Lung (tissue), 12 donors: ENCODE measurements around the gene VPS16. TPM values are rescaled to one million over a fixed set of nuclear protein-coding genes. Genes with fewer than 3 reads are reported as not detected.

Experiments used
- ATAC-seq: fragments of 200-7000 bp; cut with Tn5 transposase; one replicate; pipeline ENCODE4 v1.9.1; 2020; ENCODE audit warnings: moderate number of reproducible peaks; ENCODE audit not compliant: insufficient read depth, low FRiP score
- DNase-seq, 3 donors: peaks; one replicate each; pipeline ENCODE4 v3.0.0-alpha.2; 2013 to 2017
- H3K27ac ChIP-seq, 2 donors: one replicate each; pipeline ENCODE4 v1.5.1; 2013; ENCODE audit warnings: mild to moderate bottlenecking in 2 of 2, moderate library complexity in 2 of 2, control low read depth in 1 of 2, inconsistent platforms in 1 of 2, low read depth in 1 of 2, low read length in 1 of 2
- H3K27me3 ChIP-seq, 3 donors: one replicate each; pipeline ENCODE4 v1.5.1; 2013; ENCODE audit warnings: low read length in 2 of 3; ENCODE audit not compliant: control insufficient read depth in 3 of 3, insufficient read depth in 3 of 3
- H3K36me3 ChIP-seq, 4 donors: one replicate each; pipeline ENCODE4 v1.5.1; 2013; ENCODE audit warnings: low read length in 4 of 4, mild to moderate bottlenecking in 1 of 4, moderate library complexity in 1 of 4; ENCODE audit not compliant: control insufficient read depth in 4 of 4, insufficient read depth in 4 of 4
- H3K4me1 ChIP-seq, 5 donors: one replicate each; pipeline ENCODE4 v1.5.1; 2013; ENCODE audit warnings: low read length in 5 of 5, mild to moderate bottlenecking in 2 of 5, moderate library complexity in 1 of 5; ENCODE audit not compliant: control insufficient read depth in 5 of 5, insufficient read depth in 5 of 5
- H3K4me3 ChIP-seq: one replicate; pipeline ENCODE4 v1.5.1; 2013; ENCODE audit warnings: mild to moderate bottlenecking, control low read depth, moderate library complexity
- H3K9ac ChIP-seq, 2 donors: one replicate each; pipeline ENCODE4 v1.5.1; 2013; ENCODE audit warnings: low read length in 2 of 2, control low read depth in 1 of 2; ENCODE audit not compliant: insufficient read depth in 1 of 2
- H3K9me3 ChIP-seq, 4 donors: one replicate each; pipeline ENCODE4 v1.5.1; 2013; ENCODE audit warnings: low read length in 3 of 4, mild to moderate bottlenecking in 1 of 4, moderate library complexity in 1 of 4; ENCODE audit not compliant: control insufficient read depth in 4 of 4, insufficient read depth in 3 of 4
- whole genome bisulfite sequencing, 2 donors: extraction: QIAGEN DNeasy Blood & Tissue Kit; methylation state at CpG; one replicate each; pipeline ENCODE4 v1.1.7; 2013; 5-methylcytosine and 5-hydroxymethylcytosine counted together
- polyA plus RNA-seq, 2 donors: library from polyadenylated mRNA; stranded (reverse); fragments of 200-250 nt; gene quantifications; one replicate each; pipeline ENCODE4 v1.2.1, GENCODE V29; 2013
- total RNA-seq, 2 donors: library from RNA; depleted of rRNA in 1 of 2; stranded (reverse); fragments of >200 nt in 1 of 2; gene quantifications; one replicate each; pipeline ENCODE4 v1.2.1, GENCODE V29; 2014 to 2021
- TF ChIP-seq, protein P1 (sequence below): IDR thresholded peaks from 2 replicates; pipeline ENCODE4 v1.5.1; 2012; ENCODE audit warnings: mild to moderate bottlenecking; ENCODE audit errors: control extremely low read depth, extremely low read depth
- donor health status: control.
- donor health status: control.
- donor health status: Bipolar disorder and iron deficiency.
- donor health status: healthy.
- donor health status: DM: yes; HTN: yes; CAD: no.

The VPS16 gene
- total and polyA plus RNA-seq, 4 donors, result 26.1 to 53.4 (median 42.5) TPM

DNA sequence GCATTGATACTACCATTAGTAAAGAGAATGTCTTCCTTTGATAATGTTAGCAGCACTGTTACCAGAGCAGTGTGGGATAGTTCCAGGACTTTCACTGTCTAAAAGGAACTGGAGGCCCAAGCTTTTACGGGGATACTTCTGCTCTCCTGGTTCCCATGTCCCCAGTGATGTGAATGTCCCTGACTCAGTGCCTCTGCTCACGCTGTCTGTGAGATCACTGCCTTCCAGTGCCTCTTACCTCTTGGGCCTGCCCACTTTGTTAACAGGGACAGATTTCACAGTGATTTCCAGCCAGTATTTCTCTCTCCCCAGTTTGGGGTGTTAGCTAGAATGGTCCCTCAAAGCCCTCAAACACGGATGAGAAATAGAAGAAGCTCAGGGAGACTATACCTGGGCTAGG, 47.2 kb downstream of the VPS16 start:
- no peak overlapping the region for H3K9ac ChIP-seq
- H3K27ac ChIP-seq, result no peak overlapping the region
- H3K9me3 ChIP-seq, result no peaks in the 10 kb centered on the region
- 88 to 90% methylated on average over 3 of the region's 3 CpGs for WGBS, 2 donors
- H3K36me3 ChIP-seq, result no peaks in the 10 kb centered on the region
- no peak for DNase-seq
- TF ChIP-seq, protein P1, sequence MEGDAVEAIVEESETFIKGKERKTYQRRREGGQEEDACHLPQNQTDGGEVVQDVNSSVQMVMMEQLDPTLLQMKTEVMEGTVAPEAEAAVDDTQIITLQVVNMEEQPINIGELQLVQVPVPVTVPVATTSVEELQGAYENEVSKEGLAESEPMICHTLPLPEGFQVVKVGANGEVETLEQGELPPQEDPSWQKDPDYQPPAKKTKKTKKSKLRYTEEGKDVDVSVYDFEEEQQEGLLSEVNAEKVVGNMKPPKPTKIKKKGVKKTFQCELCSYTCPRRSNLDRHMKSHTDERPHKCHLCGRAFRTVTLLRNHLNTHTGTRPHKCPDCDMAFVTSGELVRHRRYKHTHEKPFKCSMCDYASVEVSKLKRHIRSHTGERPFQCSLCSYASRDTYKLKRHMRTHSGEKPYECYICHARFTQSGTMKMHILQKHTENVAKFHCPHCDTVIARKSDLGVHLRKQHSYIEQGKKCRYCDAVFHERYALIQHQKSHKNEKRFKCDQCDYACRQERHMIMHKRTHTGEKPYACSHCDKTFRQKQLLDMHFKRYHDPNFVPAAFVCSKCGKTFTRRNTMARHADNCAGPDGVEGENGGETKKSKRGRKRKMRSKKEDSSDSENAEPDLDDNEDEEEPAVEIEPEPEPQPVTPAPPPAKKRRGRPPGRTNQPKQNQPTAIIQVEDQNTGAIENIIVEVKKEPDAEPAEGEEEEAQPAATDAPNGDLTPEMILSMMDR, result no peak
- peaks cover 0 to 23% (median 0%) of the 10 kb centered on the region in 5 donors for H3K4me1 ChIP-seq
- no peak overlapping the region for H3K4me3 ChIP-seq
- no peaks in the 10 kb centered on the region for H3K27me3 ChIP-seq
- no peak for ATAC-seq

DNA sequence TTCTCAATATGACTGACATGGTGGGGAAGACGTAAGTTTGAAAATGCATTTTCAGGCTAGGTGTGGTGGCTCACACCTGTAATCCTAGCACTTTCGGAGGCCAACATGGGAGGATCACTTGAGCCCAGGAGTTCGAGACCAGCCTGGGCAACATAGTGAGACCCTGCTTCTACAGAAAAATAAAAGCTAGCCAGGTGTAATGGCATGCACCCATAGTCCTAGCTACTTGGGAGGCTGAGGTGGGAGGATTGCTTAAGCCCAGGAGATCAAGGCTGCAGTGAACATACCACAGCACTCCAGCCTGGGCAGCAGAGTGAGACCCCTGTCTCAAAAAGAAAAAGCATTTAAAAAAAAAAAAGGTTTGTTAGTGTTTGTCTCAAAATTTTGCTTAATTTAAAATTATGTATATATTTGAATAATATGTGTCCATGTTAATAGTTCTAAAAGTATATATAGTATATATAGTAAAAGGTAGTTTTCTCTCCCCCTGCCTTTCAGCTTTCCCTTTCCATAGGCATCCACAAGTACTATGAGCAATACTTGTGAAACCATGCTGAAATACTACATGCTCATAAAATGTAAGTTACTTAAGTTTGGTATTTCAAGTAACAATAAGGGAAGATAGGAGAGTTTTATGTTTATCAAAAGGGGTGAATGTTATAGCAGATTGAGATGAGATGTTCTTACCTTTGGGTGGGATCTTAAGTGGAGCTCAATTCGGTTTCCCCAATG, 47.8 kb downstream of the VPS16 start:
- DNase-seq (no peak), ATAC-seq (no peak)
- TF ChIP-seq, protein P1, result no peak
- no peaks in the 10 kb centered on the region for H3K36me3 ChIP-seq
- H3K4me3 ChIP-seq, result no peak overlapping the region
- no peaks in the 10 kb centered on the region for H3K27me3 ChIP-seq
- H3K9ac ChIP-seq, result no peak overlapping the region
- WGBS, 2 donors, result 90 to 95% methylated on average over 4 of the region's 4 CpGs
- no peak overlapping the region for H3K27ac ChIP-seq
- H3K4me1 ChIP-seq, result peaks cover 0 to 23% (median 0%) of the 10 kb centered on the region in 5 donors
- H3K9me3 ChIP-seq, result no peaks in the 10 kb centered on the region

DNA sequence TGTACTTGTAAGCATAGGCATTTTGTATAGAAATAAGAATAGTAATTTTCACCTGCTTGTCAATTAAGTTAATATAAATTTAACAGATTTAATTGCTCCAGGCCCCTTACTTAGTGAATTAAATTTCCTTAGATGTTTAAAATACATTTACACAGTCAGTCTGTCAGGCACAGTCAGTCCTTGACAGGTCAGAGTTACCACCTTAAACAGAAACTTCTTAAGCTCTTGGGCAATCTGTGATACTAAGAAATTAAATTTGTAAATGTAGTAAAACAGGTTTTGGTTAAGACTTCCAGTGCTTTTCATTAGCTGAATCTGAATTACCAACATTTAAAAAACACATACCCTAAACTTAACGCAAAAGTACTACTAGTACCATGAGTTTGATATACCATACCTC, 48.7 kb downstream of the VPS16 start:
- H3K4me3 ChIP-seq, result no peak overlapping the region
- H3K36me3 ChIP-seq, result no peaks in the 10 kb centered on the region
- peaks cover 0 to 21% (median 0%) of the 10 kb centered on the region in 5 donors for H3K4me1 ChIP-seq
- TF ChIP-seq, protein P1, result no peak
- DNase-seq, result peak in 1 of 3 donors; percentile 47
- 48 to 67% methylated on average over 1 of the region's 1 CpG for WGBS, 2 donors
- no peak overlapping the region for H3K27ac ChIP-seq
- no peaks in the 10 kb centered on the region for H3K9me3 ChIP-seq
- no peak overlapping the region for H3K9ac ChIP-seq
- no peaks in the 10 kb centered on the region for H3K27me3 ChIP-seq
- no peak for ATAC-seq
